ENCODE measurements around the gene CCDC195.

DNA sequence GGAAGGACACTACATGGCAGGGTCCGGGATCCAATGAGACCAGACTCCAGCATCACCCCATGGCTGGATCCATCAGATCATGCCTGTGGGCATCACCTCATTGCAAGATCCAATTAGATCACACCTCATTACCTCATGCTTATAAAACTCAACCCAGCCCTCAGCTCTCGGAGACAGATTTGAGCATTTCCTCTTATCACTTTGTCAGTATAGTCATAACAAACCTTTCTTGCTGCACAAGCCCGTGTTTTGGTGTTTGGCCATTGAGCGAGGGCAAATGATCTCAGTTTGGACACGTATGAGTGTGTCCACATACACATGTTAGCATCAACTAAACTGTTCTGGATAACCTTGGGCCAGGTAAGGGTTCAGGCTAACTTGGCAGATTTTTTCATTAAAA lies 58.8 kb downstream of the CCDC195 start:
- TF ChIP-seq, protein P1, sequence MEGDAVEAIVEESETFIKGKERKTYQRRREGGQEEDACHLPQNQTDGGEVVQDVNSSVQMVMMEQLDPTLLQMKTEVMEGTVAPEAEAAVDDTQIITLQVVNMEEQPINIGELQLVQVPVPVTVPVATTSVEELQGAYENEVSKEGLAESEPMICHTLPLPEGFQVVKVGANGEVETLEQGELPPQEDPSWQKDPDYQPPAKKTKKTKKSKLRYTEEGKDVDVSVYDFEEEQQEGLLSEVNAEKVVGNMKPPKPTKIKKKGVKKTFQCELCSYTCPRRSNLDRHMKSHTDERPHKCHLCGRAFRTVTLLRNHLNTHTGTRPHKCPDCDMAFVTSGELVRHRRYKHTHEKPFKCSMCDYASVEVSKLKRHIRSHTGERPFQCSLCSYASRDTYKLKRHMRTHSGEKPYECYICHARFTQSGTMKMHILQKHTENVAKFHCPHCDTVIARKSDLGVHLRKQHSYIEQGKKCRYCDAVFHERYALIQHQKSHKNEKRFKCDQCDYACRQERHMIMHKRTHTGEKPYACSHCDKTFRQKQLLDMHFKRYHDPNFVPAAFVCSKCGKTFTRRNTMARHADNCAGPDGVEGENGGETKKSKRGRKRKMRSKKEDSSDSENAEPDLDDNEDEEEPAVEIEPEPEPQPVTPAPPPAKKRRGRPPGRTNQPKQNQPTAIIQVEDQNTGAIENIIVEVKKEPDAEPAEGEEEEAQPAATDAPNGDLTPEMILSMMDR (IDR thresholded peaks at IDR 0.05) = no peak
- TF ChIP-seq CEBPB (IDR thresholded peaks at IDR 0.05) = no peak
